Activated T-helper 1 cell treated with Interleukin-2 at 50 U/mL for 16 hours (primary cell): ENCODE measurements around the gene HRH3.

Experiments
- DNase-seq: peaks from one replicate; pipeline ENCODE4 v3.0.0-alpha.2; 2020; ENCODE audit warnings: low read depth

Gene HRH3

DNA sequence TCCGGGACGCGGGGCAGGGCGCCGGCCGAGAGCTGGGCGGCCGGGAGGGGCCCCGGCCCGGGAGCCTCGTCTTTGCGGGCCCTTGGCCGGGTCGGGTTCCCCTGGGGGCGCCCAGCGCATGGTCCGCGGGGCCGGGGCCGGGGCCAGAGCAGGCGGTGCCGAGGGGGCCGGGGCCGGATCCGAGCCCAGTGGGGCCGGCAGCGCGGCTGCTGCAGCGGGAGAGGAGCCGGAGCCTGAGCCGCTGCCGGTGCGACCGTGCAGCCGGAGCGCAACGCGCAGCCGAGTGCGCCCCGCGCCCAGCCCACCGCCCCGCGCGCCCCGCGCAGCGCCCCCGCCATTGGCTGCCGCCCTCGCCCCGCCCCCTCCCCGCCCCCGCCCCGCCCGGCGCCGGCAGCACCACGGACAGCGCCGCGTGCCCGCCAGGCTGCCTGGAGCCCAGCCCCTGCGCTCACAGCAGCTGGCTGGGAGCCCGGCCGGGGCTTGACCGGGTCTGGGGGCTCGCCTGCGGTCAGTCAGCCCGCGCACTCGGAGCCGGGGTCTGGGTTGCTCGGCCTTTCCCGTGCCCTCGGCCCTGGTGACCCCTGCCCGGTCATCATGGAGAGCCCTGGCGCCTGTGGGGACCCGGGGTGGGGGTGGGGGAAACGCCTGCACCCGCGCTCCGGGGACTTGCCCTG lies at the start of gene HRH3:
Gene HRH3, minus strand, starts transcription at position 287 of the 674 bp plus-strand sequence. CDS start 308 bp downstream, outside the sequence.
- peak; percentile 10 for DNase-seq

- no peak for DNase-seq
Observed at GRCh38 chr20:62269871-62270270, 49.8 kb upstream of the HRH3 start.

DNA sequence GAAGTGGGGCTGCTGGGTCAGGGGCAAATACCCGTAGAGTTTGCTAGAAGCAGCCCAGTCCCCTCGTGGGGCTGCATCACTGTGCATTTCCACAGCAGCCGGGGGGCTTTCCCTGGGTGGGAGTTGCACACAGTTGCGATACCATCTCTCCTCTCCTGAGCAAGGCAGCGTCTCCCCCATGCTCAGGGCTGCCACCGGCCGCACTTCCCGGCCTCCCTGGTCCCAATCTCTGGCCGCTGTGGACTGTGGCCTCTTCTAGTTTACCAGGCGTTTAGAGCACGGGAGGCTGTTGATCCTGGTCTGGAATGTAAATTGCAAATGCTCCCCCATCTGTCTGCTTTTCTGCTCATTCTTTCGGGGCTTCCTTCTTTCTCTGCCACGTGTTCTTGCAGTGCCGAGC lies 49.3 kb upstream of the HRH3 start:
- no peak for DNase-seq

DNA sequence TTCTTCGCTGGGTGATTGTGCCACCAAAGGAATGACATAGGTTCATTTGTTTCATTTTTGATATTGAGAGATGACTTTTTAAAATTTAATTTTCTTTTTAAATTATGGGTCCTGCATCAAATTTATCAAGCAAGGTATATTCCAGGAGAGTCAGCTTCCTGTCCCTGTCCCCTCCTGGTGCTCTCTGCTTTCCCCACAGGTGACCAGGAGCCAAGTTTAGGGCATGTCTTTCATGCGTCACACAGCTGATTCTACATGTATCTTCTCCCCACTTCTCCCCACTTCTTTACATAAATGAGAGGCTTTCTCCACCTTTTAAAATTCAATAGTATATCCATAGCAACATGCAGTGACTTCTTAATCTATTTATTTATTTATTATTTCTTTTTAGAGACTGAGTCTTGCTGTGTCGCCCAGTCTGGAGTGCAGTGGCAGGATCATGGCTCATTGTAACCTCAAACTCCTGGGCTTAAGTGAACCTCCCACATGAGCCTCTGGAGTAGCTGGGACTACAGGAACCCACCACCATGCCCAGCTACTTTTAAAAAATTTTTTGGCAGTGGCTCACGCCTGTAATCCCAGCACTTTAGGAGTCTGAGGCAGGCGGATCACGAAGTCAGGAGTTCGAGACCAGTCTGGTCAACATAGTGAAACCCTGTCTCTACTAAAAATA lies 48.3 kb upstream of the HRH3 start:
- DNase-seq, result no peak

GRCh38 chr20:62267543-62267942 lies 47.5 kb upstream of the HRH3 start:
- no peak for DNase-seq

DNA sequence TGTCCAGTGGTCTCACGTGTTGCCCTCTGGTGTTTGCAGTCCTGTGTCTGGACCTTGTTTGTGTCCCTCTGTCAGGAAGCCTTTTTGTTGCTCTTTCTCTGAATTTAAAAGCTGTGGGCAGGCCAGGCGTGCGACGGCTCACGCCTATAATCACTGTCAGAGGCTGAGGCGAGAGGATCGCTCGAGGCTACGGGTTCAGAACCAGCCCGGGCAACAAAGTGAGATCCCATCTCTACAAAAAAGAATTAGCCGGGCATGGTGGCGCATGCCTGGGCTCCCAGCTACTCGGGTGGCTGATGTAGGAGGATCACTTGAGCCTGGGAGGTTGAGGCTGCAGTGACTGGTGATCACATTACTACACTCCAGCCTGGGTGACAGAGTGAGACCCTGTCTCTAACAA lies 46.8 kb upstream of the HRH3 start:
- no peak for DNase-seq

GRCh38 chr20:62266340-62266739 lies 46.3 kb upstream of the HRH3 start:
- DNase-seq, result no peak

GRCh38 chr20:62265365-62265764 lies 45.3 kb upstream of the HRH3 start:
- no peak for DNase-seq

DNA sequence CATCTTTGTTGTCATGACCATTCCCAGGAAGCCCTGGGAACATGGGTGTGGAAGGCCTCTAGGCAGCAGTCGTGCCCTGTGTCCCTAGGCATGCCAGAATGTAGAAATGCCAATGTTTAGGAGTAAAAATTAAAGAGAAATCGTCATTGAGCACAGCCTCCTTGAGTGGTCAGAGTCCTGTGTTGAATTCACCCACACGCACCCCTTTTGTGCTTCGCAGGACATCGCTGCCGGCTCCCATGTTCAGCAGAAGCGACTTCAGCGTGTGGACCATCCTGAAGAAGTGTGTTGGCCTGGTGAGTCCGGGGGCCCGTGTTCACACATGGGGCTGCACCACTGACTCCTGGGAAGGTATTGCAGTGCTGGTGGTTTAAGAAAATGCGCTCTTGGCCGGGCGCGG lies 43.3 kb upstream of the HRH3 start:
- DNase-seq, result no peak

DNA sequence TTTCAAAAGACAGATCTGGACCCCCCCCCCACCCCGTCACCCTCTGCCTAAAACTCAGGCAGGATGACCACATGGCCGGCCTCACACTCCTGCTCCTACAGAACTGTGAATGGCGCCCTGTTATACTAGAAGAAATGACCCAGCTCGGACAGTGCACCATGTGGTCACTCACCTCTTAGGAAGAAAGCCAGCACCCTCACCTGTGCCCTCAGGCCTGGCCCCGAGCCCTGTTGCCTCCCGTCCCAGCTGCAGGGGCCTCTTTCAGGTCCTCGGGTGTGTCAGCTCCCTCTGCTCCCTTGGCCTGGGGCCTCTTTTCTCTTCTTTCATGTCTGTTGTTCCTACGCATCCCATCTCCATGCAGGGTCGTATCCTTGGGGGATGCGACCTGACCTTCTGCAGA lies 42.0 kb upstream of the HRH3 start:
- no peak for DNase-seq

- DNase-seq, result no peak
Observed at GRCh38 chr20:62259294-62259565, 39.2 kb upstream of the HRH3 start.

- no peak for DNase-seq
Observed at GRCh38 chr20:62258499-62259293, 38.6 kb upstream of the HRH3 start.

DNA sequence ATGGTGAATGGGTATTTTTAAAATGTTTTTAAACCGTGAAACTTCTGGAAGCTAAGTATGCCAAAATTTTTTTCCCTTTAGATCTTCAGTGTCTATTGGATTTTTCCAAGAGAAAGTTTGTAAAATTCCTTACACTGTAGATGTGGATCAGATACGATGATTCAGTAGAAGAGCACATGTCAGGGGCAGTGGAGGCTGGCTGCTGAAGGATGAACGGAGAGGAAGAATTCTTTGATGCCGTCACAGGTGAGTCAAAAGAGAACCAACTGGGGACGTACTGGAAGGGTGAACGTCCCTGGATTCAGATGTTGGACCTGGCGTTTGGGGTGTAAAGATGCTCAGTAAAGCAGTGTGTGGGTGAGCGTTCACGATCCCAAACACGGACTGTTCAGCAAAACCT lies 35.9 kb upstream of the HRH3 start:
- DNase-seq, result no peak

DNA sequence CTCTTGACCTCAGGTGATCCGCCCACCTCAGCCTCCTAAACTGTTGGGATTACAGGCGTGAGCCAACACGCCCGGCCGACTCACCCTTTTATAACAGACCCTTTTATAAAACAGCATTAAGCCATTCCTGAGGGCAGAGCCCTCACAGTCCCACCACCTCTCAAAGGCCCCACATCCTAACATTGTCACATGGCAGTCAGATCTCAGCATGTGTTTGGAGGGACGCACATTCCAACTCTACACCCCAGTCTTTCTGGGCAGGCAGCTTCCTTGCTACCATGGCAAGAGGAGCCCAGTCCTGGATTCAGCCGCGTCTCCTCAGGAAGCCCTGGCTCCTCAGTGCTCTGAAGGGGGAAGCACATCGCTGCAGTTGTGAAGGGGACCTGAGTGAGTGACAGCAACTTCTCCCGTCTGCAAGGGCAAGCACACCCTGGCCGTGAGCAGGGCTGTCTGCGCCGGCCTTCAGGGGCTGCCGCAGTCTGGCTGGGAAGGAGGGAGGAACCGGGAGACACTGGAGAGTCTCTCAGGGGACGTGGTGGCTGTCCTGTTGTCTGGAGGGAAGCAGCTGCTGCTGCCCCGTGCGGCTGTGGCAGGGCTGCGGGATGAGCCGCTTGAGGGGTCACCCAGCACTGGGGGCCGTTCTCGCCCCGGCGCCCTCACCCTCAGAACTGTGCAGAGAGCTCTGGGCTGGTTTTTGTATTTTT lies 34.1 kb upstream of the HRH3 start:
- DNase-seq, result no peak

GRCh38 chr20:62253398-62253797 lies 33.3 kb upstream of the HRH3 start:
- DNase-seq, result no peak

- no peak for DNase-seq
Observed at GRCh38 chr20:62252342-62252966, 32.4 kb upstream of the HRH3 start.

- no peak for DNase-seq
Observed at GRCh38 chr20:62248890-62249560, 28.9 kb upstream of the HRH3 start.

DNA sequence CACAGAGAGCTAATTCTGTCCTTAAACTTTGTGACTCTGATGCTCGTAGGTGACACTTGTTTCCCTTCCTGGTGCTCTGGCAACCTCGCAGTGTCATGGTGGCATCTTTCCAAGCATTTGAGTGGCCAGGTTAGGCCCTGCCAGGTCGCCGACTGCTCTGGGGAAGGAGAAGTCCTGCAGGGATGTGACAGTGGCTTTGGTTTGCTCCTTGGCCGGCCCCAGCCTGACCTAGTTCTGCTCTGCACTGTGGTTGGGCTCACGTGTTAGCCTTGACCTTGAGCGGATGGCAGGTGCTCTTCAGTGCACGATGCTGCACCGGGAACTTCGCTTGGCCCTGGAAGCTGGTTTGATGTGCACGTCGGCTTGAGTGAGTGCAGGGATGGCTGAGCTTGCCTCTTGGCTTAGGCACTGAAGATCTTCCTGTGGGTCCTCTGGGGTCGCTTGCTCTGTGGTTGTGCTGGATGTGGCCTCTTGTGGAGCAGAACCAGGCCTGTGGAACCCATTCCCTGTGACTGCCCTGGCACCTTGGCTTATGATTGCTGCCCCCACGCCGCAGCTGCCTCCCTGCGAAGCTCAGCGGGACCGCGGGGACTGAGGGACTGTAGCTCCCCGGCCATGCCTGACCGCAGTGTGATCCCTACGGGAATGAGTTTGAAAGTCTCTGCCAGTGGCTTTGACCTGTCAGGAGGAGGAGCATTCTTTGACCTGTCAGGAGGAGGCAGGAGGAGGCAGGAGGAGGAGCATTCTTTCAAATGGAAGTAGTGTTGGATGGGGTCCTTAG lies 27.0 kb upstream of the HRH3 start:
- DNase-seq, result no peak

DNA sequence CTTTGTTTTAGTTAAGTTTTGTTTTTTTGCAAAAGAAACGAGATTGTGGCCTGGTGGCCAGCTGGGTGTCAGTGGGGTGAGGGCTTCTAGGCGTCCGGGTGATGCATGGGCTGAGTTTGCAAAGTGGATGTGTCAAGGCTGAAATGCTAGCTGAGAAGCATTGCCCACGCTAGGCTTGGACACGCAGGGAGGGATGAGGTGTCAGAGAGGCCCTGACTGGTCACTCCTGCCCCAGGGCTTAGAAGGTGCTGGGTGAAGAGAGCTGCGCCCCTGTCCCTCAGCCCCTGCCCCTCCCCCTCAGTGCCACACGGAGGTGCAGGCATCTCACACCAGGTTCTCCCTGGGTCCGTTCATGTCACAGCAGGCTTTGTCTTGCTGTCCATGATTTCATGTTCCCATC lies 26.4 kb upstream of the HRH3 start:
- no peak for DNase-seq

GRCh38 chr20:62245911-62246280 lies 25.8 kb upstream of the HRH3 start:
- DNase-seq, result no peak

DNA sequence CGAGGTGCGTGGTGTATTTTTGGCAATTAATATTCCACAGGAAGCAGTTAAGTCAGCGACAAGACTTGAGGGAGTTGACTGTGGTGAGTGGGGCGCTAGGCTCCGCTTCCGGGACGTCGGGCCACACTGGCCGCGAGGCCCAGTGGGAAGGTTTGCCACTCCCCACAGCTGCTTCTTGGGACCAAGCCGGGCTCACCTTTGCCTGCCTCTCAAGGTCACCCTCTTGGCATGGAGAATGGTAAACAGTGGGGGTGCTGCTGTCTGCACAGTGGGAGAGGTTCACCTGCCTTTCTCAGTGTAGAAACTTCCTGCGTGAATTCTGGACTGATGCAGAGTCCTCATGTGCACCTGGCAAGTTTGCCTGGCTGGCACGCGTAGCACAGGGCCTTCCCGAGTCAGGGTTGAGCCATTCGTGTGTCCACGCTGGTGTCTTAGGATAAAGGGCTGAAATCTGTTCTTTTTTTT lies 24.6 kb upstream of the HRH3 start:
- DNase-seq, result no peak
